Hepatocyte (in vitro differentiated cells): Measurements from ENCODE around the gene STK24.

Experiments used
- EZH2 ChIP-seq: fragments of 200-600 bp; sonication (generic); IDR thresholded peaks from 2 replicates; pipeline ENCODE4 v1.6.1; 2016; ENCODE audit warnings: antibody characterized with exemption, mild to moderate bottlenecking, borderline replicate concordance
- EZH2phosphoT487 ChIP-seq: fragments of 200-600 bp; sonication (generic); IDR thresholded peaks from one replicate; pipeline ENCODE4 v1.6.1; 2018; ENCODE audit warnings: antibody characterized with exemption, mild to moderate bottlenecking, low read depth, moderate library complexity; ENCODE audit not compliant: unreplicated experiment, severe bottlenecking
- TF ChIP-seq, protein P1 (sequence below): fragments of 200-600 bp; sonication (generic); IDR thresholded peaks from 2 replicates; pipeline ENCODE4 v1.5.1; 2016; ENCODE audit warnings: antibody characterized with exemption, mild to moderate bottlenecking; ENCODE audit not compliant: poor library complexity

DNA sequence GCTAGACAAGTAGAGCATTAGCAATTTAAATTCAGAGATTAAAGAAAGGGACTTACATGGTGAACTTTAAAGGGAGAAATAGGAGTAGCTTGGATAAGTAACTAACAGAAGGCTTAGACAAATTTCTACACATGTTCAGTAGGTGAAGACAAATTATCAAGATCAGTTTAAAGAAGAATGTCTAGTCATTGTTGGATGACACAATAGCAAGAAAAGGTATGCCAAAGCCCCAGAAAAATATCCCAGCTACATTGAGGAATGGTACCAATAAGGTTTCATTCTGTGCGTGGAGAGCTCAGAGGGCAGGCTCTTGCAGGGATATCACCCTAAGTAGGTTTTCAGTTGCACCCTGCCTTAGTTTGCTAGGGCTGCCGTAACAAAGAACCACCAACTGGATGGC lies 3.5 kb upstream of the STK24 start:
- TF ChIP-seq, protein P1, sequence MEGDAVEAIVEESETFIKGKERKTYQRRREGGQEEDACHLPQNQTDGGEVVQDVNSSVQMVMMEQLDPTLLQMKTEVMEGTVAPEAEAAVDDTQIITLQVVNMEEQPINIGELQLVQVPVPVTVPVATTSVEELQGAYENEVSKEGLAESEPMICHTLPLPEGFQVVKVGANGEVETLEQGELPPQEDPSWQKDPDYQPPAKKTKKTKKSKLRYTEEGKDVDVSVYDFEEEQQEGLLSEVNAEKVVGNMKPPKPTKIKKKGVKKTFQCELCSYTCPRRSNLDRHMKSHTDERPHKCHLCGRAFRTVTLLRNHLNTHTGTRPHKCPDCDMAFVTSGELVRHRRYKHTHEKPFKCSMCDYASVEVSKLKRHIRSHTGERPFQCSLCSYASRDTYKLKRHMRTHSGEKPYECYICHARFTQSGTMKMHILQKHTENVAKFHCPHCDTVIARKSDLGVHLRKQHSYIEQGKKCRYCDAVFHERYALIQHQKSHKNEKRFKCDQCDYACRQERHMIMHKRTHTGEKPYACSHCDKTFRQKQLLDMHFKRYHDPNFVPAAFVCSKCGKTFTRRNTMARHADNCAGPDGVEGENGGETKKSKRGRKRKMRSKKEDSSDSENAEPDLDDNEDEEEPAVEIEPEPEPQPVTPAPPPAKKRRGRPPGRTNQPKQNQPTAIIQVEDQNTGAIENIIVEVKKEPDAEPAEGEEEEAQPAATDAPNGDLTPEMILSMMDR: no peak
- no peak for TF ChIP-seq EZH2
- no peak for TF ChIP-seq EZH2phosphoT487
